HCT116 (cell line): ENCODE measurements around the gene DNAL4. TPM values are rescaled to one million over a fixed set of nuclear protein-coding genes. Genes with fewer than 3 reads are reported as not detected.

Source experiments
- ATAC-seq: fragments of 200-7000 bp; cut with Tn5 transposase; 2 replicates; pipeline ENCODE4 v1.9.1; 2020; ENCODE audit warnings: mild to moderate bottlenecking, moderate library complexity
- BruUV-seq: library from RNA; stranded (reverse); fragments of 400-500 nt; replicated peaks from 2 replicates; lab custom pipeline; 2021; lab: Mats Ljungman, UMichigan
- CTCF ChIA-PET: fragments of 300-600 bp; sonication (Branson Sonifier 250); formaldehyde crosslinking; loops from one replicate; lab custom pipeline; 2021; ENCODE audit warnings: antibody characterized with exemption; lab: Charles Lee
- POLR2A ChIA-PET: fragments of 300-600, 350-600 bp; sonication (Branson Sonifier 250); formaldehyde crosslinking; loops from one replicate; lab custom pipeline; 2021; ENCODE audit warnings: antibody characterized with exemption; lab: Charles Lee
- RAD21 ChIA-PET, 2 experiments: fragments of 300-600 bp; sonication (Branson Sonifier 250); formaldehyde crosslinking; loops; one replicate each; lab custom pipeline; 2023; ENCODE audit warnings: low total read pairs in 2 of 2; ENCODE audit not compliant: uncharacterized antibody in 2 of 2, unreplicated experiment in 2 of 2, low non-redundant PET in 1 of 2; lab: Charles Lee
- DNase-seq: peaks from one replicate; pipeline ENCODE4 v3.0.0-alpha.2; 2010; ENCODE audit warnings: low read depth, low spot score
- H2AFZ ChIP-seq: fragments of 200-600 bp; shearing (Covaris generic), sonication (generic); 2 replicates; pipeline ENCODE4 v1.6.1; 2017; ENCODE audit warnings: low read depth, mixed run types, mixed read lengths, antibody characterized with exemption, low read length; ENCODE audit not compliant: poor library complexity, severe bottlenecking
- H3K27ac ChIP-seq: 2 replicates; pipeline ENCODE4 v1.5.1; 2012; ENCODE audit warnings: low read depth, low read length
- H3K27me3 ChIP-seq: fragments of 200-600 bp; sonication (generic); 2 replicates; pipeline ENCODE4 v1.6.1; 2016; ENCODE audit warnings: mixed run types, low read length, mixed read lengths; ENCODE audit not compliant: insufficient read depth
- H3K36me3 ChIP-seq, 2 experiments: fragments of 200-500 bp in 1 of 2; fragments of 200-600 bp in 1 of 2; sonication (Bioruptor generic) in 1 of 2; sonication (generic) in 1 of 2; 2 replicates each; pipeline versions ENCODE4 v1.5.1 to v1.6.1; 2014 to 2016; ENCODE audit warnings: low read length in 2 of 2, inconsistent platforms in 1 of 2, mixed read lengths in 1 of 2, mixed run types in 1 of 2; ENCODE audit not compliant: insufficient read depth in 2 of 2, control insufficient read depth in 1 of 2
- H3K4me1 ChIP-seq, 2 experiments: fragments of 200-600 bp in 1 of 2; sonication (generic) in 1 of 2; 2 replicates each; pipeline versions ENCODE4 v1.5.1 to v1.6.1; 2012 to 2017; ENCODE audit warnings: low read length in 2 of 2, inconsistent platforms in 1 of 2, mild to moderate bottlenecking in 1 of 2, mixed read lengths in 1 of 2, mixed run types in 1 of 2, moderate library complexity in 1 of 2; ENCODE audit not compliant: insufficient read depth in 2 of 2, control insufficient read depth in 1 of 2
- H3K4me2 ChIP-seq: fragments of 200-600 bp; sonication (generic); 2 replicates; pipeline ENCODE4 v1.6.1; 2017; ENCODE audit warnings: mixed run types, low read length, mixed read lengths
- H3K4me3 ChIP-seq, 2 experiments: fragments of 200-600 bp in 1 of 2; sonication (generic) in 1 of 2; replicated peaks in 1 of 2; 2 replicates each; pipeline ENCODE4 v1.5.1; 2011 to 2016; ENCODE audit warnings: low read length in 2 of 2, control low read depth in 1 of 2, low read depth in 1 of 2, mild to moderate bottlenecking in 1 of 2, mixed read lengths in 1 of 2, mixed run types in 1 of 2
- H3K79me2 ChIP-seq: fragments of 200-600 bp; sonication (generic); 2 replicates; pipeline ENCODE4 v1.6.1; 2017; ENCODE audit warnings: mild to moderate bottlenecking, mixed run types, low read length, moderate library complexity, mixed read lengths; ENCODE audit not compliant: insufficient read depth
- H3K9ac ChIP-seq: fragments of 200-600 bp; sonication (generic); 2 replicates; pipeline ENCODE4 v1.6.1; 2016; ENCODE audit warnings: low read length, mixed read lengths
- H3K9me2 ChIP-seq: fragments of 200-600 bp; sonication (generic), shearing (Covaris generic); 2 replicates; pipeline ENCODE4 v1.6.1; 2017; ENCODE audit warnings: mixed run types, mild to moderate bottlenecking, moderate library complexity; ENCODE audit not compliant: insufficient read depth
- H3K9me3 ChIP-seq, 2 experiments: fragments of 200-500 bp in 1 of 2; fragments of 200-600 bp in 1 of 2; sonication (Bioruptor generic) in 1 of 2; sonication (generic) in 1 of 2; 2 replicates each; pipeline ENCODE4 v1.6.1; 2014 to 2017; ENCODE audit warnings: low read length in 2 of 2, mixed read lengths in 2 of 2, inconsistent platforms in 1 of 2, low read depth in 1 of 2, mild to moderate bottlenecking in 1 of 2, mixed run types in 1 of 2, moderate library complexity in 1 of 2; ENCODE audit not compliant: control insufficient read depth in 1 of 2, insufficient read depth in 1 of 2
- H4K20me1 ChIP-seq: fragments of 200-600 bp; sonication (generic), shearing (Covaris generic); 2 replicates; pipeline ENCODE4 v1.6.1; 2017; ENCODE audit warnings: mixed run types, mild to moderate bottlenecking, moderate library complexity; ENCODE audit not compliant: insufficient read depth
- CBX3 ChIP-seq: IDR thresholded peaks from 2 replicates; pipeline ENCODE4 v1.6.1; 2012; ENCODE audit warnings: low read depth
- CEBPB ChIP-seq: IDR thresholded peaks from 2 replicates; pipeline ENCODE4 v1.6.1; 2012; ENCODE audit warnings: low read depth
- EGR1 ChIP-seq: IDR thresholded peaks from 2 replicates; pipeline ENCODE4 v1.6.1; 2012; ENCODE audit warnings: low read depth
- ELF1 ChIP-seq: IDR thresholded peaks from 2 replicates; pipeline ENCODE4 v1.6.1; 2012; ENCODE audit warnings: low read depth, borderline replicate concordance
- EZH2phosphoT487 ChIP-seq: fragments of 200-600 bp; IDR thresholded peaks from 2 replicates; pipeline ENCODE4 v1.6.1; 2018; ENCODE audit warnings: antibody characterized with exemption, borderline replicate concordance
- FOSL1 ChIP-seq: IDR thresholded peaks from 2 replicates; pipeline ENCODE4 v1.6.1; 2012; ENCODE audit warnings: low read depth
- JUND ChIP-seq: IDR thresholded peaks from 2 replicates; pipeline ENCODE4 v1.6.1; 2012
- POLR2A ChIP-seq: IDR thresholded peaks from 2 replicates; pipeline ENCODE4 v1.7.0; 2011; ENCODE audit warnings: borderline replicate concordance; ENCODE audit not compliant: insufficient read depth, insufficient read length; ENCODE audit errors: extremely low read depth
- POLR2AphosphoS5 ChIP-seq: IDR thresholded peaks from 2 replicates; pipeline ENCODE4 v1.6.1; 2011; ENCODE audit warnings: mild to moderate bottlenecking, low read depth, low read length, moderate library complexity
- RAD21 ChIP-seq: IDR thresholded peaks from 2 replicates; pipeline ENCODE4 v1.6.1; 2012; ENCODE audit warnings: low read depth, mild to moderate bottlenecking
- SP1 ChIP-seq: IDR thresholded peaks from 2 replicates; pipeline ENCODE4 v1.6.1; 2012; ENCODE audit warnings: low read depth
- SRF ChIP-seq: IDR thresholded peaks from 2 replicates; pipeline ENCODE4 v1.6.1; 2012; ENCODE audit warnings: low read depth
- TCF7L2 ChIP-seq: IDR thresholded peaks from 2 replicates; pipeline ENCODE4 v1.7.0; 2011; ENCODE audit warnings: borderline replicate concordance, inconsistent platforms; ENCODE audit not compliant: insufficient read depth, insufficient read length; ENCODE audit errors: extremely low read depth
- YY1 ChIP-seq: IDR thresholded peaks from 2 replicates; pipeline ENCODE4 v1.6.1; 2011; ENCODE audit warnings: low read length, low read depth, moderate library complexity, mild to moderate bottlenecking; ENCODE audit not compliant: insufficient replicate concordance; ENCODE audit errors: extremely low read depth
- ZNF274 ChIP-seq: fragments of 200-500 bp; sonication (Bioruptor generic); IDR thresholded peaks from 2 replicates; pipeline ENCODE4 v1.6.1; 2014; ENCODE audit warnings: mild to moderate bottlenecking, low read depth, low read length, inconsistent platforms
- intact Hi-C: fragments of 100-400 bp; cut with micrococcal nuclease; formaldehyde crosslinking; loops from 2 replicates; pipeline ENCODE4 v1.10.0; 2022
- total RNA-seq: library from RNA; stranded (reverse); gene quantifications from one replicate; pipeline ENCODE4 v1.2.1, GENCODE V29; 2021; ENCODE audit not compliant: unreplicated experiment
- TF ChIP-seq, protein P1 (sequence below): IDR thresholded peaks from 2 replicates; pipeline ENCODE4 v1.6.1; 2012
- TF ChIP-seq, protein P2 (sequence below): IDR thresholded peaks from 2 replicates; pipeline ENCODE4 v1.6.1; 2012
- TF ChIP-seq, protein P3 (sequence below): IDR thresholded peaks from 2 replicates; pipeline ENCODE4 v1.6.1; 2012; ENCODE audit warnings: low read depth

DNAL4 gene
- total RNA-seq, 1 experiment from 2014 or later, result 18.3 TPM

DNA sequence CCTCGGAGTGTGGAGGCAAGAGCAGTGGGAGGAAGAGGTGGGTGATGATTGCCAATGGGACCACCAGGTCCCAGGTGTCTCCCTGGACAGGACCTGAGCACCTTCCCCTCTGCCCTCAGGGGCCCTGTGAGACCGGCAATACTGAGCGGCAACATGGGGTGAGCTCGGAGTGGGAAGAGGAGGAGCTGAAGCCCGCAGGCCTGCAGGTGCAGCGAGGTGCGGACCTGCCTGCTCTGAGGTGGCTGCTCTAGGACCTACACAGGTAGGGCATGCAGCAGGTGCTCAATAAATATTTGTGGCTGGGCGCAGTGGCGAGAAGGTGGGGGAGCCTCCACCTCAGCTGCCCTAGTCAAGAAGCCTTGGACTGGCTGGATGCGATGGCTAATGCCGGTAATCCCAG is 25.9 kb downstream of the DNAL4 start:
- H3K9me3 ChIP-seq, result no peaks in the 10 kb centered on the region
- no peak overlapping the region for H3K9ac ChIP-seq
- no peaks in the 10 kb centered on the region for H3K36me3 ChIP-seq
- ChIA-PET POLR2A (interaction anchor here (1.4 kb wide), 1 partner anchor 235 kb away, joined by 8 read pairs; no protein-coding TSS in a partner anchor), CTCF (interaction anchor here (1.1 to 2.2 kb wide), 11 partner anchors 14 to 716 kb away, joined by 3 to 35 read pairs (median 9); no protein-coding TSS in a partner anchor), RAD21 (interaction anchor here in 1 of 2 experiments (1.4 kb wide), 1 partner anchor 101 kb away, joined by 5 read pairs; no protein-coding TSS in a partner anchor)
- ATAC-seq (no peak), DNase-seq (no peak)
- BruUV-seq, result no TSS peak
- H2AFZ ChIP-seq, result no peak overlapping the region
- no peaks in the 10 kb centered on the region for H3K9me2 ChIP-seq
- H4K20me1 ChIP-seq, result no peaks in the 10 kb centered on the region
- H3K4me1 ChIP-seq, result peaks cover 26 to 37% of the 10 kb centered on the region in 2 experiments
- no peaks in the 10 kb centered on the region for H3K79me2 ChIP-seq
- intact Hi-C loops, result loop anchor here (2.0 to 5.0 kb wide), 3 partner anchors 74 to 351 kb away; partner anchors contain the start of gene NPTXR
- TF ChIP-seq, protein P1, sequence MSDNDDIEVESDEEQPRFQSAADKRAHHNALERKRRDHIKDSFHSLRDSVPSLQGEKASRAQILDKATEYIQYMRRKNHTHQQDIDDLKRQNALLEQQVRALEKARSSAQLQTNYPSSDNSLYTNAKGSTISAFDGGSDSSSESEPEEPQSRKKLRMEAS, result no peak
- H3K4me3 ChIP-seq, result no peak overlapping the region
- no peak overlapping the region for H3K27ac ChIP-seq
- no peak overlapping the region for H3K4me2 ChIP-seq
- no peaks in the 10 kb centered on the region for H3K27me3 ChIP-seq

DNA sequence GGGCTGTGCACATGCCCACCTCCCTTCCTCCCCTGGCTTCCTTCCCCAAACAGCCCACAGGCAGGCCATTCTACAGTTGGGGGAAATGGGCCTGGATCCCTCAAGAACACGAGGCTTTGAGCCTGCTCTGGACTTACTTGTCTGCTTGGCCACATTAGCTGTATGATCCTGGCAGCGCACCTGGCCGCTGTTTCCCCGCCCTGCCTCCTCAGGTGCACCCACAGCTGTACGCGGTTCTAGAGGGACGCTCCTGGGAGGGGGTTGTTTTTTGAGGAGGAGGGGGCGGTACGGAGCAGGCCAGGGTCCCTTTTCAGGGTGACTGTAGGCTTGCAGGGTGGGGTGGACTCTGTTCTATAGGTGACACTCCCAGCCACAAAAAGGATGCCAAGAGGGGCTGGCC is 26.6 kb downstream of the DNAL4 start:
- Histone ChIP-seq H3K4me3 (no peak overlapping the region), H3K4me2 (no peak overlapping the region)
- POLR2A ChIA-PET, result no interaction called here
- TF ChIP-seq TCF7L2 (no peak), RAD21 (no peak), POLR2AphosphoS5 (no peak), ZNF274 (no peak), JUND (no peak), CEBPB (no peak), SRF (no peak), SP1 (no peak), EZH2phosphoT487 (no peak), EGR1 (no peak), POLR2A (no peak), ELF1 (no peak), CBX3 (no peak), FOSL1 (no peak), YY1 (no peak)
- TF ChIP-seq, protein P2, sequence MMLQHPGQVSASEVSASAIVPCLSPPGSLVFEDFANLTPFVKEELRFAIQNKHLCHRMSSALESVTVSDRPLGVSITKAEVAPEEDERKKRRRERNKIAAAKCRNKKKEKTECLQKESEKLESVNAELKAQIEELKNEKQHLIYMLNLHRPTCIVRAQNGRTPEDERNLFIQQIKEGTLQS, result no peak
- TF ChIP-seq, protein P3, sequence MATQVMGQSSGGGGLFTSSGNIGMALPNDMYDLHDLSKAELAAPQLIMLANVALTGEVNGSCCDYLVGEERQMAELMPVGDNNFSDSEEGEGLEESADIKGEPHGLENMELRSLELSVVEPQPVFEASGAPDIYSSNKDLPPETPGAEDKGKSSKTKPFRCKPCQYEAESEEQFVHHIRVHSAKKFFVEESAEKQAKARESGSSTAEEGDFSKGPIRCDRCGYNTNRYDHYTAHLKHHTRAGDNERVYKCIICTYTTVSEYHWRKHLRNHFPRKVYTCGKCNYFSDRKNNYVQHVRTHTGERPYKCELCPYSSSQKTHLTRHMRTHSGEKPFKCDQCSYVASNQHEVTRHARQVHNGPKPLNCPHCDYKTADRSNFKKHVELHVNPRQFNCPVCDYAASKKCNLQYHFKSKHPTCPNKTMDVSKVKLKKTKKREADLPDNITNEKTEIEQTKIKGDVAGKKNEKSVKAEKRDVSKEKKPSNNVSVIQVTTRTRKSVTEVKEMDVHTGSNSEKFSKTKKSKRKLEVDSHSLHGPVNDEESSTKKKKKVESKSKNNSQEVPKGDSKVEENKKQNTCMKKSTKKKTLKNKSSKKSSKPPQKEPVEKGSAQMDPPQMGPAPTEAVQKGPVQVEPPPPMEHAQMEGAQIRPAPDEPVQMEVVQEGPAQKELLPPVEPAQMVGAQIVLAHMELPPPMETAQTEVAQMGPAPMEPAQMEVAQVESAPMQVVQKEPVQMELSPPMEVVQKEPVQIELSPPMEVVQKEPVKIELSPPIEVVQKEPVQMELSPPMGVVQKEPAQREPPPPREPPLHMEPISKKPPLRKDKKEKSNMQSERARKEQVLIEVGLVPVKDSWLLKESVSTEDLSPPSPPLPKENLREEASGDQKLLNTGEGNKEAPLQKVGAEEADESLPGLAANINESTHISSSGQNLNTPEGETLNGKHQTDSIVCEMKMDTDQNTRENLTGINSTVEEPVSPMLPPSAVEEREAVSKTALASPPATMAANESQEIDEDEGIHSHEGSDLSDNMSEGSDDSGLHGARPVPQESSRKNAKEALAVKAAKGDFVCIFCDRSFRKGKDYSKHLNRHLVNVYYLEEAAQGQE, result no peak
- TF ChIP-seq, all 23 proteins: peak for 0
- Histone ChIP-seq H2AFZ (no peak overlapping the region), H3K9me2 (no peaks in the 10 kb centered on the region), H3K9ac (no peak overlapping the region), H3K27ac (no peak overlapping the region), H3K36me3 (no peaks in the 10 kb centered on the region), H3K27me3 (no peaks in the 10 kb centered on the region), H4K20me1 (no peaks in the 10 kb centered on the region), H3K9me3 (no peaks in the 10 kb centered on the region), H3K79me2 (no peaks in the 10 kb centered on the region), H3K4me1 (peaks cover 26 to 37% of the 10 kb centered on the region in 2 experiments)
- RAD21 ChIA-PET, result no interaction called here
- no TSS peak for BruUV-seq
- intact Hi-C loops, result loop anchor here (5.0 kb wide), 1 partner anchor 75 kb away; the partner anchor contains the start of gene NPTXR
- ATAC-seq, result no peak
- CTCF ChIA-PET, result interaction anchor here (1.1 to 2.4 kb wide), 2 partner anchors 103 to 351 kb away, joined by 3 to 10 read pairs; no protein-coding TSS in a partner anchor
- DNase-seq, result no peak
